HepG2 (cell line): ENCODE results near the gene GJD3. TPM values are rescaled to one million over a fixed set of nuclear protein-coding genes. Genes with fewer than 3 reads are reported as not detected.

Source experiments
- BCL3 ChIP-seq: sonication (generic); formaldehyde crosslinking; IDR thresholded peaks from 2 replicates; pipeline ENCODE4 v1.5.1; 2020; ENCODE audit warnings: mild to moderate bottlenecking, missing genetic modification reagents, moderate library complexity
- CREBL2 ChIP-seq: sonication (generic); formaldehyde crosslinking; IDR thresholded peaks from 2 replicates; pipeline ENCODE4 v1.8.1; 2023; ENCODE audit warnings: missing genetic modification reagents, mild to moderate bottlenecking, borderline replicate concordance
- DNMT1 ChIP-seq: sonication (generic); formaldehyde crosslinking; IDR thresholded peaks from 2 replicates; pipeline ENCODE4 v1.5.1; 2020; ENCODE audit warnings: mild to moderate bottlenecking, missing genetic modification reagents
- GFI1 ChIP-seq: sonication (generic); formaldehyde crosslinking; IDR thresholded peaks from 2 replicates; pipeline ENCODE4 v1.5.0; 2020; ENCODE audit warnings: missing genetic modification reagents, mild to moderate bottlenecking, borderline replicate concordance
- HMG20B ChIP-seq: conservative IDR thresholded peaks from 2 replicates; pipeline ENCODE4 v1.6.1; 2016; ENCODE audit warnings: missing genetic modification reagents, missing compliant biosample characterization
- NR2F1 ChIP-seq, 2 experiments: fragments of 450-650 bp in 1 of 2; formaldehyde crosslinking in 1 of 2; IDR thresholded peaks; 2 replicates each; pipeline versions ENCODE4 v1.5.0 to v1.6.1; 2016 to 2020; ENCODE audit warnings: mild to moderate bottlenecking in 1 of 2, missing compliant biosample characterization in 1 of 2, missing genetic modification reagents in 1 of 2, moderate library complexity in 1 of 2
- PITX1 ChIP-seq: sonication (generic); formaldehyde crosslinking; IDR thresholded peaks from 2 replicates; pipeline ENCODE4 v1.5.1; 2020; ENCODE audit warnings: mild to moderate bottlenecking, missing genetic modification reagents
- PPARG ChIP-seq: conservative IDR thresholded peaks from 2 replicates; pipeline ENCODE4 v1.6.1; 2016; ENCODE audit warnings: missing biosample characterization, missing genetic modification reagents
- SOX13 ChIP-seq, 3 experiments: fragments of 450-650 bp in 1 of 3; sonication (generic) in 1 of 3; formaldehyde crosslinking in 1 of 3; IDR thresholded peaks in 2 of 3; conservative IDR thresholded peaks in 1 of 3; 2 replicates each; pipeline versions ENCODE4 v1.5.0 to v1.6.1; 2016 to 2020; ENCODE audit warnings: antibody characterized with exemption in 1 of 3, mild to moderate bottlenecking in 1 of 3, missing compliant biosample characterization in 1 of 3, missing genetic modification reagents in 1 of 3, moderate library complexity in 1 of 3
- TEAD2 ChIP-seq: sonication (generic); formaldehyde crosslinking; IDR thresholded peaks from 2 replicates; pipeline ENCODE4 v1.9.0; 2021; ENCODE audit warnings: missing genetic modification reagents
- ZBTB34 ChIP-seq: sonication (generic); formaldehyde crosslinking; IDR thresholded peaks from 2 replicates; pipeline ENCODE4 v1.8.0; 2022; ENCODE audit warnings: mild to moderate bottlenecking, missing genetic modification reagents
- ZBTB7A ChIP-seq: sonication (generic); formaldehyde crosslinking; IDR thresholded peaks from 2 replicates; pipeline ENCODE4 v1.8.0; 2022; ENCODE audit warnings: mild to moderate bottlenecking, missing genetic modification reagents
- ZNF235 ChIP-seq: sonication (generic); formaldehyde crosslinking; IDR thresholded peaks from 2 replicates; pipeline ENCODE4 v1.8.1; 2023; ENCODE audit warnings: mild to moderate bottlenecking, missing genetic modification reagents, borderline replicate concordance
- ZNF30 ChIP-seq: sonication (generic); formaldehyde crosslinking; IDR thresholded peaks from 2 replicates; pipeline ENCODE4 v1.5.0; 2020; ENCODE audit warnings: mild to moderate bottlenecking, missing genetic modification reagents
- ZNF326 ChIP-seq: sonication (generic); formaldehyde crosslinking; IDR thresholded peaks from 2 replicates; pipeline ENCODE4 v1.4.0; 2020; ENCODE audit warnings: missing genetic modification reagents, borderline replicate concordance
- ZNF547 ChIP-seq: sonication (generic); formaldehyde crosslinking; IDR thresholded peaks from 2 replicates; pipeline ENCODE4 v1.5.1; 2020; ENCODE audit warnings: mild to moderate bottlenecking, missing genetic modification reagents
- polyA plus RNA-seq, 8 experiments: library from polyadenylated mRNA; depleted of rRNA in 3 of 8; stranded (reverse) in 7 of 8; unstranded in 1 of 8; fragments of >200 nt; fragmentation: Illumina TruSeq in 4 of 8; extraction: Trizol in 4 of 8; gene quantifications; 2 replicates each; pipeline versions ENCODE4 v1.2.1 to v1.2.3, GENCODE V29; 2011 to 2016; ENCODE audit warnings: low read depth in 4 of 8, missing spikeins in 1 of 8, mixed read lengths in 1 of 8; ENCODE audit not compliant: insufficient read depth in 1 of 8
- total RNA-seq, 5 experiments: library from RNA; depleted of rRNA; stranded (reverse); fragments of >200 nt; fragmentation: Illumina TruSeq; extraction: Trizol; gene quantifications; 2 replicates each; pipeline ENCODE4 v1.2.3, GENCODE V29; 2016; ENCODE audit warnings: low read depth in 1 of 5
- TF ChIP-seq, protein P1 (sequence below): IDR thresholded peaks from 2 replicates; pipeline ENCODE4 v1.6.1; 2016; ENCODE audit warnings: low read depth, borderline replicate concordance
- TF ChIP-seq, protein P2 (sequence below): sonication (generic); formaldehyde crosslinking; IDR thresholded peaks from 2 replicates; pipeline ENCODE4 v1.9.0; 2022; ENCODE audit warnings: low read depth, missing genetic modification reagents

GJD3 gene
- total and polyA plus RNA-seq, 2 of the 13 experiments (the other 11 are each of a cell fraction or from before 2014, with no cell fraction given): not detected

- no peak for TF ChIP-seq SOX13 (IDR thresholded peaks at IDR 0.05)
- 0 out of 4 replicates have a peak, but pooled peaks of 1 of the 2 experiments have one; percentile 6 for TF ChIP-seq SOX13 (CRISPR knock-in tag; conservative IDR thresholded peaks at IDR 0.05 in 1 of 2, IDR thresholded peaks at IDR 0.05 in 1 of 2)
- no peak for TF ChIP-seq DNMT1 (CRISPR knock-in tag)
- no peak for TF ChIP-seq BCL3 (CRISPR knock-in tag)
- TF ChIP-seq HMG20B (CRISPR knock-in tag): peak; percentile 76; the same call in 1 of the 2 replicates
- TF ChIP-seq ZNF547 (CRISPR knock-in tag): no peak
- no peak for TF ChIP-seq GFI1 (CRISPR knock-in tag)
- TF ChIP-seq PPARG (CRISPR knock-in tag): peak; percentile 96
- TF ChIP-seq ZBTB7A (CRISPR knock-in tag): 0 out of 2 replicates have a peak, but pooled peaks have one; percentile 46
- TF ChIP-seq, protein P1, sequence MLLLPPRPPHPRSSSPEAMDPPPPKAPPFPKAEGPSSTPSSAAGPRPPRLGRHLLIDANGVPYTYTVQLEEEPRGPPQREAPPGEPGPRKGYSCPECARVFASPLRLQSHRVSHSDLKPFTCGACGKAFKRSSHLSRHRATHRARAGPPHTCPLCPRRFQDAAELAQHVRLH (CRISPR knock-in tag): no peak
- TF ChIP-seq CREBL2 (CRISPR knock-in tag): no peak
- TF ChIP-seq, protein P2, sequence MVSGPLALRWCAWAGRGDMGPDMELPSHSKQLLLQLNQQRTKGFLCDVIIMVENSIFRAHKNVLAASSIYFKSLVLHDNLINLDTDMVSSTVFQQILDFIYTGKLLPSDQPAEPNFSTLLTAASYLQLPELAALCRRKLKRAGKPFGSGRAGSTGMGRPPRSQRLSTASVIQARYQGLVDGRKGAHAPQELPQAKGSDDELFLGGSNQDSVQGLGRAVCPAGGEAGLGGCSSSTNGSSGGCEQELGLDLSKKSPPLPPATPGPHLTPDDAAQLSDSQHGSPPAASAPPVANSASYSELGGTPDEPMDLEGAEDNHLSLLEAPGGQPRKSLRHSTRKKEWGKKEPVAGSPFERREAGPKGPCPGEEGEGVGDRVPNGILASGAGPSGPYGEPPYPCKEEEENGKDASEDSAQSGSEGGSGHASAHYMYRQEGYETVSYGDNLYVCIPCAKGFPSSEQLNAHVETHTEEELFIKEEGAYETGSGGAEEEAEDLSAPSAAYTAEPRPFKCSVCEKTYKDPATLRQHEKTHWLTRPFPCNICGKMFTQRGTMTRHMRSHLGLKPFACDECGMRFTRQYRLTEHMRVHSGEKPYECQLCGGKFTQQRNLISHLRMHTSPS (CRISPR knock-in tag): no peak
- no peak for TF ChIP-seq TEAD2 (CRISPR knock-in tag)
- TF ChIP-seq ZNF235: no peak
- peak; percentile 48 to 83; a peak in 3 of 4 replicates for TF ChIP-seq NR2F1 (CRISPR knock-in tag; IDR thresholded peaks at IDR 0.05)
- no peak for TF ChIP-seq ZNF30 (CRISPR knock-in tag)
- no peak for TF ChIP-seq ZNF326
- 0 out of 2 replicates have a peak, but pooled peaks have one; percentile 35 for TF ChIP-seq PITX1 (CRISPR knock-in tag)
- TF ChIP-seq ZBTB34: no peak
Measured at GRCh38 chr17:40326832-40327199, 37.7 kb downstream of the GJD3 start (continued).
